ENCODE measurements around the gene XRN1. TPM values are rescaled to one million over a fixed set of nuclear protein-coding genes. Genes with fewer than 3 reads are reported as not detected.
"Not testable (repeated sequence)": the region's sequence is repeated elsewhere in the genome, so short reads cannot be mapped to it uniquely, and the experiment has no call there.

The XRN1 gene
- total RNA-seq, 1 donor from 2014 or later, result 23.5 TPM

GRCh38 chr3:142445816-142446254 lies 2.0 kb downstream of the XRN1 start:
- no peak for DNase-seq (ENCODE audit: low read depth, low spot score)
- no peak overlapping the region for H3K27ac Mint-ChIP-seq (ENCODE audit: unreplicated experiment)
- no peaks in the 10 kb centered on the region for H3K9me3 Mint-ChIP-seq
- H3K36me3 Mint-ChIP-seq (ENCODE audit: low read depth), result peaks cover 6% of the 10 kb centered on the region
- no peak for TF ChIP-seq CTCF (conservative IDR thresholded peaks at IDR 0.05)
- peaks cover 41% of the 10 kb centered on the region for H3K4me1 Mint-ChIP-seq
- peak overlapping the region; percentile 98 for H3K4me3 Mint-ChIP-seq
- no peaks in the 10 kb centered on the region for H3K27me3 Mint-ChIP-seq (ENCODE audit: low read depth)

GRCh38 chr3:142444343-142444742 lies 3.5 kb downstream of the XRN1 start:
- no peak for TF ChIP-seq CTCF (conservative IDR thresholded peaks at IDR 0.05)
- peaks cover 41% of the 10 kb centered on the region for H3K4me1 Mint-ChIP-seq
- H3K27me3 Mint-ChIP-seq (ENCODE audit: low read depth), result no peaks in the 10 kb centered on the region
- H3K27ac Mint-ChIP-seq (ENCODE audit: unreplicated experiment), result no peak overlapping the region
- H3K4me3 Mint-ChIP-seq, result peak overlapping the region; percentile 41
- no peaks in the 10 kb centered on the region for H3K9me3 Mint-ChIP-seq
- peaks cover 6% of the 10 kb centered on the region for H3K36me3 Mint-ChIP-seq (ENCODE audit: low read depth)
- no peak for DNase-seq (ENCODE audit: low read depth, low spot score)

GRCh38 chr3:142443060-142443459 lies 4.8 kb downstream of the XRN1 start:
- not testable (repeated sequence) for H3K36me3 Mint-ChIP-seq (ENCODE audit: low read depth); H3K27ac Mint-ChIP-seq (ENCODE audit: unreplicated experiment); H3K9me3 Mint-ChIP-seq; H3K4me3 Mint-ChIP-seq; H3K27me3 Mint-ChIP-seq (ENCODE audit: low read depth); DNase-seq (ENCODE audit: low read depth, low spot score)
- H3K4me1 Mint-ChIP-seq, result peaks cover 32% of the 10 kb centered on the region

- H3K9me3 Mint-ChIP-seq; H3K27ac Mint-ChIP-seq (ENCODE audit: unreplicated experiment); H3K4me1 Mint-ChIP-seq; H3K4me3 Mint-ChIP-seq; DNase-seq (ENCODE audit: low read depth, low spot score); H3K27me3 Mint-ChIP-seq (ENCODE audit: low read depth): not testable (repeated sequence)
- peaks cover 12% of the 10 kb centered on the region for H3K36me3 Mint-ChIP-seq (ENCODE audit: low read depth)
Measured at GRCh38 chr3:142439499-142440220, 8.2 kb downstream of the XRN1 start.

GRCh38 chr3:142438096-142438495 lies 9.7 kb downstream of the XRN1 start:
- H3K9me3 Mint-ChIP-seq; H3K36me3 Mint-ChIP-seq (ENCODE audit: low read depth); H3K27me3 Mint-ChIP-seq (ENCODE audit: low read depth); H3K4me3 Mint-ChIP-seq; DNase-seq (ENCODE audit: low read depth, low spot score); H3K27ac Mint-ChIP-seq (ENCODE audit: unreplicated experiment); H3K4me1 Mint-ChIP-seq: not testable (repeated sequence)

- peaks cover 9% of the 10 kb centered on the region for H3K36me3 Mint-ChIP-seq (ENCODE audit: low read depth)
- TF ChIP-seq CTCF (conservative IDR thresholded peaks at IDR 0.05), result no peak
- H3K27ac Mint-ChIP-seq (ENCODE audit: unreplicated experiment), result no peak overlapping the region
Measured at GRCh38 chr3:142436951-142437585, 10.8 kb downstream of the XRN1 start.

GRCh38 chr3:142434503-142434902 lies 13.3 kb downstream of the XRN1 start:
- DNase-seq (ENCODE audit: low read depth, low spot score), result no peak
- Mint-ChIP-seq H3K27me3 (ENCODE audit: low read depth) (no peaks in the 10 kb centered on the region), H3K27ac (ENCODE audit: unreplicated experiment) (no peak overlapping the region), H3K9me3 (no peaks in the 10 kb centered on the region), H3K4me1 (no peaks in the 10 kb centered on the region), H3K4me3 (no peak overlapping the region), H3K36me3 (ENCODE audit: low read depth) (peaks cover 16% of the 10 kb centered on the region)
- no peak for TF ChIP-seq CTCF (conservative IDR thresholded peaks at IDR 0.05)

More at GRCh38 chr3:142436951-142437585, 10.8 kb downstream of the XRN1 start:
- DNase-seq (ENCODE audit: low read depth, low spot score), result no peak
- Mint-ChIP-seq H3K4me1 (no peaks in the 10 kb centered on the region), H3K27me3 (ENCODE audit: low read depth) (no peaks in the 10 kb centered on the region), H3K4me3 (no peak overlapping the region), H3K9me3 (no peaks in the 10 kb centered on the region)
